Activated CD8-positive, alpha-beta memory T cell treated with anti-CD3 and anti-CD28 coated beads, Interleukin-2, amount 50 U/mL, for 1 hour (primary cell): ENCODE results near the gene MYL5.
"Not testable (repeated sequence)": the region's sequence is repeated elsewhere in the genome, so short reads cannot be mapped to it uniquely, and the experiment has no call there.

Experiments used
- DNase-seq: peaks from one replicate; pipeline ENCODE4 v3.0.0-alpha.2; 2020; ENCODE audit errors: extremely low read depth

Gene MYL5

GRCh38 chr4:636628-637159 lies 37.6 kb upstream of the MYL5 start:
- no peak for DNase-seq

GRCh38 chr4:637536-638280 lies 36.6 kb upstream of the MYL5 start:
- no peak for DNase-seq

- DNase-seq: not testable (repeated sequence)
Observed at GRCh38 chr4:642366-642765, 32.0 kb upstream of the MYL5 start.

- DNase-seq: no peak
Observed at GRCh38 chr4:646460-646859, 27.9 kb upstream of the MYL5 start.

GRCh38 chr4:647481-647880 lies 26.9 kb upstream of the MYL5 start:
- no peak for DNase-seq

- no peak for DNase-seq
Observed at GRCh38 chr4:648579-649292, 25.6 kb upstream of the MYL5 start.

- no peak for DNase-seq
Observed at GRCh38 chr4:649293-649625, 25.1 kb upstream of the MYL5 start.

- no peak for DNase-seq
Observed at GRCh38 chr4:649751-650310, 24.5 kb upstream of the MYL5 start.

- DNase-seq: no peak
Observed at GRCh38 chr4:650461-650860, 23.9 kb upstream of the MYL5 start.

GRCh38 chr4:650951-651883 lies 23.1 kb upstream of the MYL5 start:
- no peak for DNase-seq

- DNase-seq: no peak
Observed at GRCh38 chr4:651884-652642, 22.3 kb upstream of the MYL5 start.

GRCh38 chr4:653080-653821 lies 21.1 kb upstream of the MYL5 start:
- no peak for DNase-seq

GRCh38 chr4:653831-654502 lies 20.4 kb upstream of the MYL5 start:
- DNase-seq: no peak

- no peak for DNase-seq
Observed at GRCh38 chr4:654503-654845, 19.9 kb upstream of the MYL5 start.

GRCh38 chr4:654871-655463 lies 19.4 kb upstream of the MYL5 start:
- no peak for DNase-seq

- no peak for DNase-seq
Observed at GRCh38 chr4:655464-656151, 18.7 kb upstream of the MYL5 start.

- no peak for DNase-seq
Observed at GRCh38 chr4:656436-657337, 17.7 kb upstream of the MYL5 start.

GRCh38 chr4:657338-657833 lies 17.0 kb upstream of the MYL5 start:
- DNase-seq: no peak
